GM12878 (cell line): ENCODE measurements around the gene MAPT.

Source experiments
- E2F8 ChIP-seq: fragments of 450-650 bp; IDR thresholded peaks from 2 replicates; pipeline ENCODE4 v1.6.1; 2018; ENCODE audit warnings: mild to moderate bottlenecking, low read depth, moderate library complexity; ENCODE audit not compliant: partially characterized antibody
- EGR1 ChIP-seq, 2 experiments: IDR thresholded peaks; 1 replicate in 1 of 2; 2 replicates in 1 of 2; pipeline ENCODE4 v1.6.1; 2011 to 2012; ENCODE audit warnings: low read depth in 2 of 2, low read length in 2 of 2, borderline replicate concordance in 1 of 2, mild to moderate bottlenecking in 1 of 2, moderate library complexity in 1 of 2
- GABPA ChIP-seq: IDR thresholded peaks from 2 replicates; pipeline ENCODE4 v1.6.1; 2014; ENCODE audit warnings: antibody characterized with exemption, low read depth, mild to moderate bottlenecking, inconsistent platforms
- KAT2A ChIP-seq: conservative IDR thresholded peaks from 2 replicates; pipeline ENCODE4 v1.6.1; 2011; ENCODE audit warnings: low read depth, low read length; ENCODE audit not compliant: control insufficient read depth
- KDM1A ChIP-seq: fragments of 200-600 bp; sonication (generic); IDR thresholded peaks from 2 replicates; pipeline ENCODE4 v1.6.1; 2016; ENCODE audit warnings: borderline replicate concordance
- POLR2A ChIP-seq: IDR thresholded peaks from 2 replicates; pipeline ENCODE4 v1.6.1; 2011; ENCODE audit warnings: low read depth, mild to moderate bottlenecking, low read length
- RCOR1 ChIP-seq: conservative IDR thresholded peaks from 2 replicates; pipeline ENCODE4 v1.6.1; 2012; ENCODE audit warnings: low read depth, low read length, improper control_type of control experiment
- REST ChIP-seq: IDR thresholded peaks from 2 replicates; pipeline ENCODE4 v1.6.1; 2012; ENCODE audit warnings: mild to moderate bottlenecking, low read depth, low read length
- RFX5 ChIP-seq: IDR thresholded peaks from 2 replicates; pipeline ENCODE4 v1.6.1; 2011; ENCODE audit warnings: low read depth, low read length, improper control_type of control experiment
- ZBED1 ChIP-seq: IDR thresholded peaks from 2 replicates; pipeline ENCODE4 v1.6.1; 2016; ENCODE audit warnings: borderline replicate concordance
- TF ChIP-seq, protein P1 (sequence below), 3 experiments: IDR thresholded peaks in 2 of 3; conservative IDR thresholded peaks in 1 of 3; 2 replicates each; pipeline ENCODE4 v1.5.1; 2011; ENCODE audit warnings: low read depth in 3 of 3, low read length in 3 of 3, mild to moderate bottlenecking in 3 of 3, control low read depth in 2 of 3, moderate library complexity in 2 of 3, inconsistent platforms in 1 of 3, mixed read lengths in 1 of 3; ENCODE audit not compliant: control insufficient read depth in 2 of 3, insufficient read depth in 1 of 3; ENCODE audit errors: extremely low read depth in 1 of 3
- TF ChIP-seq, protein P2 (sequence below): IDR thresholded peaks from 2 replicates; pipeline ENCODE4 v1.6.1; 2011; ENCODE audit warnings: low read depth, low read length, improper control_type of control experiment, borderline replicate concordance

- no peak for TF ChIP-seq POLR2A
- no peak for TF ChIP-seq RCOR1
- TF ChIP-seq GABPA: no peak
- no peak for TF ChIP-seq EGR1 (IDR thresholded peaks at IDR 0.05; ENCODE audit: borderline replicate concordance in 1 of 2, low read depth in 2 of 2, low read length in 2 of 2)
- TF ChIP-seq, protein P1, sequence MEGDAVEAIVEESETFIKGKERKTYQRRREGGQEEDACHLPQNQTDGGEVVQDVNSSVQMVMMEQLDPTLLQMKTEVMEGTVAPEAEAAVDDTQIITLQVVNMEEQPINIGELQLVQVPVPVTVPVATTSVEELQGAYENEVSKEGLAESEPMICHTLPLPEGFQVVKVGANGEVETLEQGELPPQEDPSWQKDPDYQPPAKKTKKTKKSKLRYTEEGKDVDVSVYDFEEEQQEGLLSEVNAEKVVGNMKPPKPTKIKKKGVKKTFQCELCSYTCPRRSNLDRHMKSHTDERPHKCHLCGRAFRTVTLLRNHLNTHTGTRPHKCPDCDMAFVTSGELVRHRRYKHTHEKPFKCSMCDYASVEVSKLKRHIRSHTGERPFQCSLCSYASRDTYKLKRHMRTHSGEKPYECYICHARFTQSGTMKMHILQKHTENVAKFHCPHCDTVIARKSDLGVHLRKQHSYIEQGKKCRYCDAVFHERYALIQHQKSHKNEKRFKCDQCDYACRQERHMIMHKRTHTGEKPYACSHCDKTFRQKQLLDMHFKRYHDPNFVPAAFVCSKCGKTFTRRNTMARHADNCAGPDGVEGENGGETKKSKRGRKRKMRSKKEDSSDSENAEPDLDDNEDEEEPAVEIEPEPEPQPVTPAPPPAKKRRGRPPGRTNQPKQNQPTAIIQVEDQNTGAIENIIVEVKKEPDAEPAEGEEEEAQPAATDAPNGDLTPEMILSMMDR (IDR thresholded peaks at IDR 0.05 in 2 of 3, conservative IDR thresholded peaks at IDR 0.05 in 1 of 3; ENCODE audit: control insufficient read depth in 2 of 3, extremely low read depth in 1 of 3, insufficient read depth in 1 of 3, low read depth in 3 of 3, low read length in 3 of 3): no peak
- TF ChIP-seq, protein P2, sequence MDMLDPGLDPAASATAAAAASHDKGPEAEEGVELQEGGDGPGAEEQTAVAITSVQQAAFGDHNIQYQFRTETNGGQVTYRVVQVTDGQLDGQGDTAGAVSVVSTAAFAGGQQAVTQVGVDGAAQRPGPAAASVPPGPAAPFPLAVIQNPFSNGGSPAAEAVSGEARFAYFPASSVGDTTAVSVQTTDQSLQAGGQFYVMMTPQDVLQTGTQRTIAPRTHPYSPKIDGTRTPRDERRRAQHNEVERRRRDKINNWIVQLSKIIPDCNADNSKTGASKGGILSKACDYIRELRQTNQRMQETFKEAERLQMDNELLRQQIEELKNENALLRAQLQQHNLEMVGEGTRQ: no peak
- TF ChIP-seq KAT2A: no peak
- TF ChIP-seq KDM1A: no peak
- no peak for TF ChIP-seq REST
- no peak for TF ChIP-seq E2F8
- no peak for TF ChIP-seq RFX5
- no peak for TF ChIP-seq ZBED1
Observed at GRCh38 chr17:45999900-46000290, 105.5 kb downstream of the MAPT start.
